Suprapubic skin (tissue), 3 donors: Measurements from ENCODE around the gene CD79A.

ENCODE experiments used
- POLR2A ChIP-seq, 2 donors: fragments of 450-650 bp; IDR thresholded peaks; one replicate each; pipeline ENCODE4 v1.6.1; 2017; ENCODE audit warnings: antibody characterized with exemption in 2 of 2, mild to moderate bottlenecking in 2 of 2, moderate library complexity in 2 of 2
- TF ChIP-seq, protein P1 (sequence below), 2 donors: fragments of 200-600 bp in 1 of 2; fragments of 450-650 bp in 1 of 2; sonication (generic) in 1 of 2; IDR thresholded peaks; one replicate each; pipeline ENCODE4 v1.5.1; 2016 to 2019; ENCODE audit warnings: antibody characterized with exemption in 2 of 2, mild to moderate bottlenecking in 1 of 2, moderate library complexity in 1 of 2

DNA sequence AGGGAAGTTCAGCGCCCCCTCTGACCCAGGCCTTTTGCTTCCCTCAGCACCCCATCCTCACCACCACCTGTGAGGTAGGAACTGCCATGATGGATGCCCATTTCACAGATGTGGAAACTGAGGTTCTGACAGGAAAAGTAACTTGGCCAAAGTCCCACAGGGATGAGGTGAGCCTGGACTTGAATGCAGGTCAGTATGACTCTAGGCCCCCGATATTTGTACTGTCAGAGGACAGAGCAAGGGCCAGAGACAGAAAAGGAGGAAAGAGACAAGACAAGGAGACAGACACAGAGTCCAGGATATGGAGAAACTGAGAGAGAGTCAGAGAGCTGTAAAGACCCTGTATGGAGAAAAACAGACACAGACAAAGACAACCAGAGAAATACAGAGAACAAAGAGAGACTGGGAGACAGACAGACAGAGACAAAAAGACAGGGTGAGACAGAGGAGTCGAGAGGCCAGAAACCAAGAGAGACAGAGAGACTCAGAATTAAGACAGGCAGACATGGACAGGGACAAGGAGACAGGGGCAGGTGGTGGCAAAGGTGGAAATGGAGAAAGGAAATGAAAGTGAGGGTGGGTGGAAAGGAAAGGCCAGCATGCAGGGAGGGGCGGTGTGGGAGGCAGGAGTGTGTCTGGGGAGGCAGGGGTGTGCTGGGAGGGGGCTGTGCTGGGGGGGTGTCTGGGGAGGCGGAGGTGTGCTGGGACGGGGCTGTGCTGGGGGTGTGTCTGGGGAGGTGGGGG lies 46.1 kb downstream of the CD79A start:
- TF ChIP-seq, protein P1, sequence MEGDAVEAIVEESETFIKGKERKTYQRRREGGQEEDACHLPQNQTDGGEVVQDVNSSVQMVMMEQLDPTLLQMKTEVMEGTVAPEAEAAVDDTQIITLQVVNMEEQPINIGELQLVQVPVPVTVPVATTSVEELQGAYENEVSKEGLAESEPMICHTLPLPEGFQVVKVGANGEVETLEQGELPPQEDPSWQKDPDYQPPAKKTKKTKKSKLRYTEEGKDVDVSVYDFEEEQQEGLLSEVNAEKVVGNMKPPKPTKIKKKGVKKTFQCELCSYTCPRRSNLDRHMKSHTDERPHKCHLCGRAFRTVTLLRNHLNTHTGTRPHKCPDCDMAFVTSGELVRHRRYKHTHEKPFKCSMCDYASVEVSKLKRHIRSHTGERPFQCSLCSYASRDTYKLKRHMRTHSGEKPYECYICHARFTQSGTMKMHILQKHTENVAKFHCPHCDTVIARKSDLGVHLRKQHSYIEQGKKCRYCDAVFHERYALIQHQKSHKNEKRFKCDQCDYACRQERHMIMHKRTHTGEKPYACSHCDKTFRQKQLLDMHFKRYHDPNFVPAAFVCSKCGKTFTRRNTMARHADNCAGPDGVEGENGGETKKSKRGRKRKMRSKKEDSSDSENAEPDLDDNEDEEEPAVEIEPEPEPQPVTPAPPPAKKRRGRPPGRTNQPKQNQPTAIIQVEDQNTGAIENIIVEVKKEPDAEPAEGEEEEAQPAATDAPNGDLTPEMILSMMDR (IDR thresholded peaks at IDR 0.05), result no peak
- TF ChIP-seq POLR2A (IDR thresholded peaks at IDR 0.05), result no peak
